ENCODE results near the gene CXCL16. TPM values are rescaled to one million over a fixed set of nuclear protein-coding genes. Genes with fewer than 3 reads are reported as not detected.
A peak's percentile ranks its signal among the peaks of the same experiment; 100 is the strongest.
"Not testable (repeated sequence)": the region's sequence is repeated elsewhere in the genome, so short reads cannot be mapped to it uniquely, and the experiment has no call there.

Gene CXCL16
- polyA plus RNA-seq, 1 donor = 7.8 TPM

GRCh38 chr17:4720787-4721186 lies 18.9 kb downstream of the CXCL16 start:
- DNase-seq = no peak

GRCh38 chr17:4719684-4720221 lies 20.0 kb downstream of the CXCL16 start:
- DNase-seq = no peak

GRCh38 chr17:4719146-4719545 lies 20.6 kb downstream of the CXCL16 start:
- no peak for DNase-seq

GRCh38 chr17:4718276-4718675 lies 21.5 kb downstream of the CXCL16 start:
- DNase-seq = no peak

GRCh38 chr17:4717791-4718190 lies 21.9 kb downstream of the CXCL16 start:
- DNase-seq = no peak

- no peak for DNase-seq
Measured at GRCh38 chr17:4716081-4716480, 23.6 kb downstream of the CXCL16 start.

- no peak for DNase-seq
Measured at GRCh38 chr17:4715063-4715744, 24.5 kb downstream of the CXCL16 start.

GRCh38 chr17:4714340-4715062 lies 25.2 kb downstream of the CXCL16 start:
- DNase-seq = not testable (repeated sequence)

GRCh38 chr17:4712526-4712925 lies 27.2 kb downstream of the CXCL16 start:
- DNase-seq = no peak

GRCh38 chr17:4711661-4712181 lies 28.0 kb downstream of the CXCL16 start:
- peak; percentile 34 for DNase-seq

GRCh38 chr17:4710693-4711634 lies 28.8 kb downstream of the CXCL16 start:
- DNase-seq = no peak

- DNase-seq = peak; percentile 100
Measured at GRCh38 chr17:4709794-4710692, 29.7 kb downstream of the CXCL16 start, which contains the start of gene ARRB2. ARRB2 (plus strand) TSS chr17:4710632; CDS start chr17:4710722, 90 bp downstream.

- no peak for DNase-seq
Measured at GRCh38 chr17:4708436-4708835, 31.3 kb downstream of the CXCL16 start.

- DNase-seq = no peak
Measured at GRCh38 chr17:4706121-4706520, 33.6 kb downstream of the CXCL16 start.

GRCh38 chr17:4704991-4705390 lies 34.7 kb downstream of the CXCL16 start:
- DNase-seq = no peak

GRCh38 chr17:4704574-4704907 lies 35.2 kb downstream of the CXCL16 start:
- not testable (repeated sequence) for DNase-seq

GRCh38 chr17:4703330-4703691 lies 36.4 kb downstream of the CXCL16 start:
- DNase-seq = no peak

- DNase-seq = no peak
Measured at GRCh38 chr17:4701116-4701515, 38.6 kb downstream of the CXCL16 start.

- not testable (repeated sequence) for DNase-seq
Measured at GRCh38 chr17:4699401-4700056, 40.2 kb downstream of the CXCL16 start.

GRCh38 chr17:4696437-4696805 lies 43.3 kb downstream of the CXCL16 start:
- DNase-seq = no peak

- no peak for DNase-seq
Measured at GRCh38 chr17:4693416-4693815, 46.3 kb downstream of the CXCL16 start.

All from hindlimb muscle (tissue), 1 donor.